HG02870 (cell line): ENCODE results near the gene YBX2.
A peak's percentile ranks its signal among the peaks of the same experiment; 100 is the strongest.

Experiments used
- ATAC-seq: cut with Tn5 transposase; IDR thresholded peaks from one replicate; pipeline ENCODE4 v1.9.1; 2021; ENCODE audit warnings: mild to moderate bottlenecking, moderate library complexity; ENCODE audit not compliant: unreplicated experiment

The YBX2 gene

DNA sequence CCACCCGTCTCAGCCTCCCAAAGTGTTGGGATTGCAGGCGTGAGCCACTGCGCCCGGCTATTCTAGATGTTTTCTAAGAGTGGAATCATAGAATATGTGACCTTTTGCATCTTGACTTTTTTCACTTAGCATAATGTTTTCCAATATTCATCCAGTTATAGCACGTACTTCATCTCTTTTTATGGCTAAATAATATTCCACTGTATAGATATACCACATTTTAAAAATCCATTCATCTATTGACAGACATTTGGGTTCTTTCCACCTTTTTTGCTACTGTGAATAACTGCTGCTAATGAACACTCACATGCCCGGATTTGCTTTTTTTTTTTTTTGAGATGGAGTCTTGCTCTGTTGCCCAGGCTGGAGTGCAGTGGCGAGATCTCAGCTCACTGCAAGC lies 9.7 kb upstream of the YBX2 start:
- ATAC-seq = no peak

DNA sequence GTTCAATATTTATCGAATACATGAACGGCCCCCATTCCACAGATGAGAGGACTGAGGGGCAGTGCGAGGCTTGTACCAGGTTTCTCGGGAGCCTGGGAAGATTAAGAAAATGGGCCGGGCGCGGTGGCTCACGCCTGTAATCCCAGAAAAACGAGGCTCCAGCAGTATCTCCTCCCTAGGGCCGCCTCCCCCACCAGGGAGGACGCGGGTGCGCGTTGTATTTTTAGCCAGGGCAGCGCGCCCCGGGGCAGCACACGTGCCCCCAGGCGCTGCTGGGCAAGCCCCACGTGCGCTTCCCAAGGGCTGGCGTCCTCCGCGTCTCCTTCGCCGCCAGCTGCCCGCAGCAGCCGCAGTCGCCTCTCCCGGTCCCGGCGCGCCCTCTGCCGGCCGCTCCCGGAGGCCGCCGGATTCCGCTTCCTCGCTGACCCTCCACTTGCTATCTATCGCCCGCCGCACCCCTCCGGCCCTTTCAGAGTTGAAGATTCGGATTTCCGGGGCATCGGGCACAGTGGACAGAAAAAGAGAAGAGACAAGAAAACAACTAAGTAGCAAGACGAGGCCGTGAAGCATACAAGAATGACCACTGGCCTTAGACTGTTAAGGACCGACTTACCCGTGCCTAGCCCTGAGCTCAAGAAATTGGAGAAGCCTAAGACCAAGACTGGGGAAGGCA lies 1.9 kb upstream of the YBX2 start:
- ATAC-seq = no peak

DNA sequence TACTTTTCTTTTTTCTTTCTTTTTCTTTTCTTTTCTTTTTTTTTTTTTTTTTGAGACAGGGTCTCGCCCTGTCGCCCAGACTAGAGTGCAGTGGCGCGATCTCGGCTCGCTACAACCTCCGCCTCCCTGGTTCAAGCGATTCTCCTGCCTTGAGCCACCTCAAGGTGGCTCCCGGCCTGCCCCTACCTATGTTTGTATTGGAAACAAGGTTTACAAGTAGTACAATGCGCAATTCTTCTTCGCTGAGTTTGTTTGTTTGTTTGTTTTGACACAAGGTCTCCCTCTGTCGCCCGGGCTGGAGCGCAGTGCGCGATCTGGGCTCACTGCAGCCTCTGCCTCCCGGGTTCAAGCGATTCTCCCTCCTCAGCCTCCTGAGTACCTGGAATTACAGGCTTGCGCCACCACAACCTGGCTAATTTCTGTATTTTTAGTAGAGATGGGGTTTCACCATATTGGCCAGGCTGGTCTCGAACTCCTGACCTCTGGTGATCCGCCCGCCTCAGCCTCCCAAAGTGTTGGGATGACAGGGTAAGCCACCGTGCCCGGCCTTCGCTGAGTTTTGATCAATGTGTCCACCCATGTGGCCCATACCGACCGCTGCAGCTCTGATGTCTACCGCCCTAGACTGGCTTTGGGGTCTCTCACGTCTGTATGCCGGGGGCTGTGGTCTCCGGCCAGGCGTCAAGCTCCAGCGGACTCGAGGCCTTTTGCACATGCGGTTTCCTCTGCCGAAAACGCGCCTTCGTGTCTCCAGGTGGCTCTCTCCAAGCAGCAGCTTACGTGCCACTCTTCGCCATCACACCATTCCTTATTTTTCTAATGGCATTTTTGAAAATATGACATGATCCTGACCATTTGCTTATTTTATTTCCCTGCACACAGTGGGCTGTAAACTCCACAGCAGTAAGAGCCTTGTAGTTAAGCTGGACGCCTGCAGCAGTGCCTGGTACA lies 1.1 kb upstream of the YBX2 start:
- ATAC-seq = no peak

DNA sequence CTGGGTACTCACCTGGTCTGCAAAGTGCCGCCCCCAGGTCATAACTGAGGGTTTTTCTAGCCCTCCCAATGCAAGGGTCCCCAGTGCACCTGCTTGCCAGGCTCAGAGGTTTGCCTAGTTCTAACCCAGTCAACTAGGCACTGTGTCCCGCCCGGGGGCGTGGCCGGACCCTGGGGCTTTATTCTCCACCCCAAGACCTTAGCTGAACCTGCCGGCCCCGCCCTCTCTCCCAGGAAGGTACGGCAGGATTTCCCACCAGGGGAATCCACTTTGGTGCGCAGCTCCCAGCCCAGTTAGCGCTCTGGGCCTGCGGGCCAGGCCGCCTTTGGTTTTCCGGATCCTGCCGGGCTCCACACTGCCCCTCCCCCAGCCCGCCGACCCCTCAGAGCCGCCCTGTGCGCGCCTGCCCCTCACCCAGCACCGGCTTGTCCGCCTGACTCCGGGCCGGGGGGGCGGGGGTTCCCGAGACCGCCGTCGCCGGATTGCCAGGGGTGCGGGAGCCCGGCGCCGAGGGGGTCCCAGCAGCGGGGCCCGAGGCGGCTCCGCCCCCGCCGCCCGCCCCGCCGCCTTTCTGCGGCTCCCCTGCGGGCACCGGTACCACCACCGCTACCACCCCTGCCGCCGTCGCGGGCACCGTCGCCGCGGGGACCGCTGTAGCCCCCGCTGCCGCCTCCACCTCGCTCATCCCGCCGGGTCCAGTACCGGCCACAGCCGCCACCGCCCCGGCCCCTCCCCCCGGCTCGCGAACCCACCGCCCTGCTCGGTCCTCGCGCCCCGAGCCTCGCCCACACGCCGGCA lies 424 bp downstream of the YBX2 start:
- ATAC-seq = no peak

DNA sequence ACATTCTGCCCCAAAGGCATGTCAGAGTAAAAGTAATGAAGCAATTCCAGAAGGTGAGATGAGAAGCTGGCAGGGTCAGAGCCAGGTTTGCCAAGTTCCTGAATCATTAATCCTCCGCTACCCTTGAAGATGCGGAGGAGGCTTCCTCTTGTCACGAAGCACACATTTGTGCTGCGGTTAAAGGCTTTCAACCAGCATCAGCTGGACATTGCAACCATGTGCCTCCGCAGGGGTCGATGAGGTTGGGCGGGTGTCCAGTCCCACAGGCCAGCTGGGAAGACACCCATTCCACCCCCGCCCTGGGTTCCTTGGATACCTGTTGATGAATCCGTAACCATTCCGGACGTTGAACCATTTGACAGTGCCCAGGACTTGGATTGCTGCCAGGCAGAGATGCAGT lies 1.3 kb downstream of the YBX2 start:
- ATAC-seq = no peak

DNA sequence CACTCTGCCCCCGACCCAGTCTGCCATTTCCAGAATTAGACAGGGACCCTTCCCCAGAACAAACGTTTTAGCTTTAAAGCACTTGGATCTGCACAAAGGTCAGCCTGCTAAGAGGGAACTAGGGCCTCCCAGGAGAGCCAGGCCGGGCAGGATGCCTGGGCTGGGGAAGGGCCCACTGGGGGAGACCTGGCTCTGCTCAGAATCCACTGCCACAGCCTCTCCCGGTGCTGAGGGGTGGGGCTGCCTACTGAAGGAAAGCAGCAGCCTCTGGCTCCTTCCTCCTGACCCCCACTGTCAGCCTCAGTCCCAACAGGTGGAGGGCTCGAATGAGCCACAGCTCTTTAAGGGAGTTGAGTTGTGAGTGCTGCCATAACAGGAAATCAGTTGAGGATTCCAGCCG lies 1.7 kb downstream of the YBX2 start:
- ATAC-seq = no peak

DNA sequence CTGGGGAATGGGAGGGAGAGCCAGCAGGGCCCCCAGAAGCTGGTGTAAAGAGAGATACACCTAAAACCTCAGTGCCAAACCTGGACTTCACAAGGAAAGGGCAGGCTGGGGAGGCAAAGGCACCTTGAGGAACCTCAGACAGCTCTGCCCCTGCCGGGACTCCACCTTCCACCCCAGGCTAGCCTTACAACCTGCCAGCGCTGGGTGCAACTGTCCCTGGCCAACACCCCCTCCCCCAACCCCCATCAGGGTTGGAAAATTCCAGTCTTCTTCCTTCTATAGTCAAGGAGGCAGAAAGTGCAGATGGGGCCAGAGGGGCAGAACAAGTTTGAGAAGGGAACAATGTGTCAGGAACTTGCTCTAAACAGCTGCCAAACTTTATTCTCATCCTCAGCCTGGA lies 2.2 kb downstream of the YBX2 start:
- ATAC-seq = no peak

DNA sequence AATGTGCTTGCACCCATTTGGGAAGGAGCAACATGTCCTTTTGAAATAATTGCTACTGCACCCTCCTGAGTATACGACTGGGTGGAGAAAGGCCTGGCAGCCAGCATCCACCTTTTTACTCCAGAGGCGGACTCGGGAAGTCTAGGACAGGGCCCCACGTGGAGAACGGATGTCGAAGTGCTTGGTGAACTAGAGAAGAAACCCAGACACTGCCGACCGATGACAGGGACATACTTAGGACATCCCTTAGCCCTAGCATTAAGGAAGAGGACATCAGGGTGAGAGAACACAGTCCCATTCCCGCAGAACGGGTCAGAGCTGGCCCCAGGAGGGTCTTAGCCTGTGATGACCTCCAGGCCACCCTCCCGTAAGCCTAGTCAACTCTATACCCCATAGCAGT lies 3.8 kb downstream of the YBX2 start:
- ATAC-seq = no peak

DNA sequence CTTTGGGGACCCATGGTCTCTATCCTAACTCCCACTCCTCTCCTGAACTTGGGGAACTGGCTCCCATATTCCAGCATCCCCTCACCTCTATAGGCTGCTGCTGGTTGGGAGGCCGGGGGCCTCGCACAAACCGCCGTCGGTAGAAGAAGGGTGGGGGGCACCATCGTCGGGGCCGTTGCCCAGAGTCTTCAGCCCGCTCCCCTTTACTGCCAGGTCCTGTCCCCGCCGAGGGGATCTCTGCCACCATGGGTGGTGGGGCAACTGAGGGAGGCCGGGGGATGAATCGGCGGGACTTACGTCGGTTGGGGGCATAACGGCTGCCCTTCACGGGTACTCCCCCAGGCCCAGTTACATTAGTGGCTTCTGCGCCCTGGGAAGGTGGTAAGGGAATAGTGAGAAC lies 4.3 kb downstream of the YBX2 start:
- no peak for ATAC-seq

DNA sequence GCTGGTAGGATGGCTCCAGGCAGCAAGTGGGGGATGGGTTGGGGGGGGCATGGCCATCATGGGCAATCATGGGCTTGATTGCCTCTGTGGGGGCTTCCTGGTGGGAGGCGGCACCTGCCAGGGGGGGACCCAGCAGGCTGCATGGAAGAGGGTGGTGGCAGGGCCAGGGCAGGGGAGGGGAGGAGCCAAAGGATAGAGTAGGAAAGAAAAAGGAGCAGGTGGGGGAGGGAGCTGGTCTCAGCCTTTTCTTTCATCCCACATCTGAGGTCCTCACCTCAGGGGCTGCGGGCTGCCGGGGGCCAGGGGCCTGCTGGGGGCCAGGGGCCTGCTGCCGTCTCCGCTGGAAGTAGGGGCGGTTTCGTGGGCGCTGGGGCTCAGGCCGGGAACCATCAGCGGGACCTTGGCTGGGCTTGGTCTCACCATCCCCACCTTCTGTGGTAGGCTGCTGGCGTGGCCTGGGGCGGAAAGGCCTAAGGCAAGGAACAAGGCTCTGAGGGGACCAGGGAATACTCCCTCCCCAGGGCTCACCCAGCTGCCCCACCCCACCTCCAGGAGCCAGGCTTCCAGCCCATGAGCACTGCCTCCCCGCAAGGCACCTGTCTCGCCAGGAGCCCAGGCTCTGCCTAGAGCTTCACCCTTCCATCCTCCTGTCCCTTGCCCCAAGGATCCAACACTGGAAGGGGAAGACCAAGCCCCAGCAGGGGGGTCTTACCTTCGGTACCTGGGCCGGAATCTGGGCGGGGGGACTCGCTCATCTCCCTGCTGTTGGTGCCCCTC lies 5.0 kb downstream of the YBX2 start:
- ATAC-seq = no peak

DNA sequence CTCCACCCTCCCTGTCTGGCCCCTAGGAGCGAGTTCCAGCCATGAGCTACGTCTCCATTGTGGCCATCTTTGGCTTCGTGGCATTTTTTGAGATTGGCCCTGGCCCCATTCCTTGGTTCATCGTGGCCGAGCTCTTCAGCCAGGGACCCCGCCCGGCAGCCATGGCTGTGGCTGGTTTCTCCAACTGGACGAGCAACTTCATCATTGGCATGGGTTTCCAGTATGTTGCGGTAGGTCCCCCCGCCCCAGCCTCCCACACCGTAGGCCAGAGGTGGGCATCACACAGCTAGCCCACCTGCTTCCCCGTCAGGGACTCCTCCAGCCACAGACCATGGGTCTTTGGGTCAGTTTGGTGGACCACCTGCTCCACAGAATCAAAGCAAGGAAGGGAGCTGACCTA lies 8.8 kb downstream of the YBX2 start:
- no peak for ATAC-seq

DNA sequence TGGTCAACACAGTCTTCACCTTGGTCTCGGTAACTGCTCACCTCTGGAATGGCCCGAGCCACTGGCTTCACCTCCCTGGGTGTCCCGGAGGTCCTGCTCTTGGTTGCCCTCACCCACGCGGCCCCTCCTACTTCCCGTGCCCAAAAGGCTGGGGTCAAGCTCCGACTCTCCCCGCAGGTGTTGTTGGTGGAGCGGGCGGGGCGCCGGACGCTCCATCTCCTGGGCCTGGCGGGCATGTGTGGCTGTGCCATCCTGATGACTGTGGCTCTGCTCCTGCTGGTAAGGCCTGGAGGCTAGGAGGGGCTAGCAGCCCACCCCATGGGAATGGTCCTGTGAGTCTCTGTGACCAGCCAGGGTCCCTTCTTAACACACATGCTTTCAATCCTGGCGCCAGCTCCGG lies 9.5 kb downstream of the YBX2 start:
- ATAC-seq = no peak

DNA sequence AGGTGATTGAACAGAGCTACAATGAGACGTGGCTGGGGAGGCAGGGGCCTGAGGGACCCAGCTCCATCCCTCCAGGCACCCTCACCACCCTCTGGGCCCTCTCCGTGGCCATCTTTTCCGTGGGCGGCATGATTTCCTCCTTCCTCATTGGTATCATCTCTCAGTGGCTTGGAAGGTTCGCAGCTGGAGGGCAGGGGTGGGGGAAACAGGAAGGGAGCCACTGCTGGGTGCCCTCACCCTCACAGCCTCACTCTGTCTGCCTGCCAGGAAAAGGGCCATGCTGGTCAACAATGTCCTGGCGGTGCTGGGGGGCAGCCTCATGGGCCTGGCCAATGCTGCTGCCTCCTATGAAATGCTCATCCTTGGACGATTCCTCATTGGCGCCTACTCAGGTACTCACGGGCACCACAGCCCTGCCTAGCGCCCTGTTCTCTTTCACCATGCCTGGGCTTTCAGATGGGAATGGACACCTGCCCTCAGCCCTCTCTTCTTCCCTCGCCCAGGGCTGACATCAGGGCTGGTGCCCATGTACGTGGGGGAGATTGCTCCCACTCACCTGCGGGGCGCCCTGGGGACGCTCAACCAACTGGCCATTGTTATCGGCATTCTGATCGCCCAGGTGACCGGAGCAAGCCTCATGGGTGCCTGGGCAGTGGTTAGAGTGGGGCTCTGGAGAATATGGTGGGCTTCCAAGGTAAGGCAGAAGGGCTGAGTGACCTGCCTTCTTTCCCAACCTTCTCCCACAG lies 10.8 kb downstream of the YBX2 start:
- ATAC-seq = no peak

DNA sequence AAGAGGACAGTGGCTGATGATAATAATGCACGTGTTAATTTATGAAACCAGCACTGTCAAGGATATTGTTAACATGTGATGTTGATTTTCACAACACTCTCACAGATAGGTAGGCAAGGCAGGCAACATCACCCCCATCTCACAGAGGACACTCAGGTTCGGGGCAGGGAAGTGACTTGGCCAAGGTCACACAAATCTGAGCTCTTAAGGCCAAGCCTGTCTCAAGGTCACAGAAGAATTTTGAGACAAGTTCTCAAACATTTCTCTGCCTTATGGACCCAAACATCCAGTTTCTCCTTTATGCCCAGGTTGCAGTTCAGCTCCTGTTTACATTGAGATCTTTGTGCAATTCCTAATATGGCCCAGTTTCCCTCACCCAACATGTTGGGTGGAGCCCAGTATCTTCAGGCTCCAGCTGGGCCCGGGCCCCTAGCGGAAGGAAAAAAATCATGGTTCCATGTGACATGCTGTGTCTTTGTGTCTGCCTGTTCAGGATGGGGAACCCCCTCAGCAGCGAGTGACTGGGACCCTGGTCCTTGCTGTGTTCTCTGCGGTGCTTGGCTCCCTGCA lies 11.6 kb downstream of the YBX2 start:
- no peak for ATAC-seq

DNA sequence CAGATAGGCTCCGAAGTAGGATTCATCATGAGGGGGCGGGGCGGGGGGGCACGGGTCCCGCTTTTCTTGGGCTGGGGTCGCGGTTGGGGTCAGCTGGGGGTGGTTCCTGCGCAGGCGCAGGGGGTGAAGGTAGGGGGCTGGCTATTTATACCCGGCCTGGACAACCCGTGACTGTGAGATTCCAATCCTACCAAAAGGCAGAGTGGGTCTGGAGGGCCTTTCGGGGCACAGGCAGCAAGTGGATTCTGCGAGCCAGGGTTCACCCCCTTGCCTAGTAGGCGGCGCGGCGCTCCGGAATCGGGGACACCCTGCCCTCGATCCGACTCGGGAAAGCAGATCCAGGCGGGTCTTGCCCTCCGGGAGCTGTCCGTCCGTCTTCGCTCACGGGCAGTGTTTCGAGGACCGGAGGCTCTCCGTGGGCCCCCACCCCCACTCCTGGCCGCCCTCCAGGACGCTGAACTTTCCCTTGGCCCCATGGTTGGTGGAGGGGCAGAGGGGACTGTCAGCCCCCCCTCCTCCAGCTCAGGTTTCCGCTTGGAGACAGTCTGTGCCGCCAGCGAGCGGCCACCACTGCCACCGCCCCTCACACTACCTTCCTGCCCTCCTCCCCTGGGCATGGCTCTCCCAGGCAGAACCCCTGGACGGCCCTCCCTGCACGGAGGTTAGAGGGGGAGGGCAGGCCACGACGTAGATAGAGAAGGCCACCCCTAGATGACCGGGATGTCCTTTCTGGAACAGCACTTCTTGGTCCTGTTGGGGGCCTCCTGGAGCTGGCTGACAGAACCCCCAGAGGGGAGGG lies 12.3 kb downstream of the YBX2 start:
- no peak for ATAC-seq

DNA sequence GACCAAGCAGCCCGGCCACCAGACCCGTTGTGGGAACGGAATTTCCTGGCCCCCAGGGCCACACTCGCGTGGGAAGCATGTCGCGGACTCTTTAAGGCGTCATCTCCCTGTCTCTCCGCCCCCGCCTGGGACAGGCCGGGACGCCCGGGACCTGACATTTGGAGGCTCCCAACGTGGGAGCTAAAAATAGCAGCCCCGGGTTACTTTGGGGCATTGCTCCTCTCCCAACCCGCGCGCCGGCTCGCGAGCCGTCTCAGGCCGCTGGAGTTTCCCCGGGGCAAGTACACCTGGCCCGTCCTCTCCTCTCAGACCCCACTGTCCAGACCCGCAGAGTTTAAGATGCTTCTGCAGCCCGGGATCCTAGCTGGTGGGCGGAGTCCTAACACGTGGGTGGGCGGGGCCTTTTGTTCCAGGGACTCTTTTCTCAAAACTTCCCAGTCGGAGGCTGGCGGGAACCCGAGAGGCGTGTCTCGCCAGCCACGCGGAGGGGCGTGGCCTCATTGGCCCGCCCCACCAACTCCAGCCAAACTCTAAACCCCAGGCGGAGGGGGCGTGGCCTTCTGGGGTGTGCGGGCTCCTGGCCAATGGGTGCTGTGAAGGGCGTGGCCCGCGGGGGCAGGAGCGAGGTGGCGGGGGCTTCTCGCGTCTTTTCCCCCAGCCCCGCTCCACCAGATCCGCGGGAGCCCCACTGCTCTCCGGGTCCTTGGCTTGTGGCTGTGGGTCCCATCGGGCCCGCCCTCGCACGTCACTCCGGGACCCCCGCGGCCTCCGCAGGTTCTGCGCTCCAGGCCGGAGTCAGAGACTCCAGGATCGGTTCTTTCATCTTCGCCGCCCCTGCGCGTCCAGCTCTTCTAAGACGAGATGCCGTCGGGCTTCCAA lies 13.1 kb downstream of the YBX2 start, which contains the start of gene SLC2A4:
TSS of gene SLC2A4 (plus strand) at position 645 of the 879 bp plus-strand sequence. CDS start at position 862, 217 bp downstream.
- peak; percentile 77 for ATAC-seq

DNA sequence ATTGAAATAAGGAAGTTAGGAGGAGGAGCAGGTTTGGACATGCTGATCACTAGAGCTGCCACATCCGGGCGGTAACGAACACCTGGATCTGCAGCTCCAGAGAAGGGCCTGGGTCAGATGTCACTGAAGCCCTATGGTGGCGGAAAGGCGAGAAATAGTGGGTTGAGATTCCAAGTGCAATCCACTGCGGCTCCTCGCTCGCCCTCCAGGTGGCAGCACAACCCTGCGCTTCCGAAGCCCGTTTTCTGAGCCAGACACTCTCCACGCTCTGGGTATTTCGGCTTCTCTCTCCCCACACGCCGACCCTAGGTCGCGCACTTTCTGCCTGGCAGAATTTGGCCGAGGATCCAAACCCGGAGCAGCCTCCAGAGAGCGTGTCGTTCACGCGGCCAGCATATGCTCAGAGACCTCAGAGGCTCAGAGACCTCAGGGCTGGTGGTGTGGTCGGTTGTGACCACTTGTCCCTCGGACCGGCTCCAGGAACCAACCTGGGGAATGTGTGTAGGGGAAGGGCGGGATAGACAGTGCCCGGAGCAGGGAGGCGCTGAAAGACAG lies 13.8 kb downstream of the YBX2 start:
- no peak for ATAC-seq

DNA sequence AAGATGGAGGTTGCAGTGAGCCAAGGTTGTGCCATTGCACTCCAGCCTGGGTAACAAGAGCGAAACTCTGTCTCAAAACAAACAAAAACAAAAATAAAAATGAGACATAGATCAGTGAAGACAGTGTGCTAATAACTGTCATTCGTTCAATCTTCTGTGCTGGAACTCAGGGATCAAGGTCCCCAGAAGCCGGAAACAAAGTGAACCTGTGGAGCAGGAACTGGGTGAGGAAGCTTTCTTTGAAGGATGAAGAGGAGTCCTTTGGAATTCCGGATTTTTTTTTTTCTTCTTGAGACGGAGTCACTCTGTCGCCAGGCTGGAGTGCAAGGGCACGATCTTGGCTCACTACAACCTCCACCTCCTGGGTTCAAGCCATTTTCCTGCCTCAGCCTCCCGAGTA lies 15.0 kb downstream of the YBX2 start:
- ATAC-seq = no peak
